ENCODE data around the gene SV2C. TPM values are rescaled to one million over a fixed set of nuclear protein-coding genes. Genes with fewer than 3 reads are reported as not detected.
"Not testable (repeated sequence)": the region's sequence is repeated elsewhere in the genome, so short reads cannot be mapped to it uniquely, and the experiment has no call there.

SV2C gene
- total and polyA plus RNA-seq, 7 donors: 0.31 to 0.71 (median 0.55) TPM; not detected in 2

GRCh38 chr5:76365561-76365960 is 282.4 kb downstream of the SV2C start:
- intact Hi-C loops (cut with DNase I): no loop called here
- Histone ChIP-seq H3K27me3 (no peaks in the 10 kb centered on the region), H3K27ac (no peak overlapping the region), H3K4me3 (no peak overlapping the region), H3K36me3 (no peaks in the 10 kb centered on the region), H3K4me1 (no peaks in the 10 kb centered on the region), H3K9me3 (no peaks in the 10 kb centered on the region)
- no peak for TF ChIP-seq POLR2A (IDR thresholded peaks at IDR 0.05)
- TF ChIP-seq, protein P1, sequence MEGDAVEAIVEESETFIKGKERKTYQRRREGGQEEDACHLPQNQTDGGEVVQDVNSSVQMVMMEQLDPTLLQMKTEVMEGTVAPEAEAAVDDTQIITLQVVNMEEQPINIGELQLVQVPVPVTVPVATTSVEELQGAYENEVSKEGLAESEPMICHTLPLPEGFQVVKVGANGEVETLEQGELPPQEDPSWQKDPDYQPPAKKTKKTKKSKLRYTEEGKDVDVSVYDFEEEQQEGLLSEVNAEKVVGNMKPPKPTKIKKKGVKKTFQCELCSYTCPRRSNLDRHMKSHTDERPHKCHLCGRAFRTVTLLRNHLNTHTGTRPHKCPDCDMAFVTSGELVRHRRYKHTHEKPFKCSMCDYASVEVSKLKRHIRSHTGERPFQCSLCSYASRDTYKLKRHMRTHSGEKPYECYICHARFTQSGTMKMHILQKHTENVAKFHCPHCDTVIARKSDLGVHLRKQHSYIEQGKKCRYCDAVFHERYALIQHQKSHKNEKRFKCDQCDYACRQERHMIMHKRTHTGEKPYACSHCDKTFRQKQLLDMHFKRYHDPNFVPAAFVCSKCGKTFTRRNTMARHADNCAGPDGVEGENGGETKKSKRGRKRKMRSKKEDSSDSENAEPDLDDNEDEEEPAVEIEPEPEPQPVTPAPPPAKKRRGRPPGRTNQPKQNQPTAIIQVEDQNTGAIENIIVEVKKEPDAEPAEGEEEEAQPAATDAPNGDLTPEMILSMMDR (IDR thresholded peaks at IDR 0.05): no peak
- TF ChIP-seq POLR2AphosphoS5 (IDR thresholded peaks at IDR 0.05): no peak
- TF ChIP-seq EP300 (IDR thresholded peaks at IDR 0.05): no peak
- no peak for DNase-seq

- 87 to 94% methylated on average over 2 of the region's 2 CpGs for WGBS, 2 donors
- Histone ChIP-seq H3K27me3 (no peaks in the 10 kb centered on the region), H3K9me3 (no peaks in the 10 kb centered on the region), H3K4me3 (no peak overlapping the region), H3K4me1 (no peaks in the 10 kb centered on the region), H3K36me3 (no peaks in the 10 kb centered on the region), H3K27ac (no peak overlapping the region)
- DNase-seq: no peak
- intact Hi-C loops (cut with DNase I): no loop called here
- TF ChIP-seq POLR2AphosphoS5 (IDR thresholded peaks at IDR 0.05) (no peak), EP300 (IDR thresholded peaks at IDR 0.05) (no peak), POLR2A (IDR thresholded peaks at IDR 0.05) (no peak)
- TF ChIP-seq, protein P1 (IDR thresholded peaks at IDR 0.05): no peak
These were observed 283.4 kb downstream of the SV2C start for GRCh38 chr5:76366596-76366995.

GRCh38 chr5:76367623-76368371 is 284.6 kb downstream of the SV2C start:
- WGBS, 2 donors: 94 to 97% methylated on average over 6 of the region's 6 CpGs
- Histone ChIP-seq H3K27ac (no peak overlapping the region), H3K27me3 (no peaks in the 10 kb centered on the region), H3K4me3 (no peak overlapping the region), H3K9me3 (no peaks in the 10 kb centered on the region), H3K36me3 (no peaks in the 10 kb centered on the region), H3K4me1 (no peaks in the 10 kb centered on the region)
- intact Hi-C loops (cut with DNase I): no loop called here
- DNase-seq: no peak
- TF ChIP-seq, protein P1 (IDR thresholded peaks at IDR 0.05): no peak
- no peak for TF ChIP-seq POLR2A (IDR thresholded peaks at IDR 0.05)
- TF ChIP-seq POLR2AphosphoS5 (IDR thresholded peaks at IDR 0.05): no peak
- no peak for TF ChIP-seq EP300 (IDR thresholded peaks at IDR 0.05)

- Histone ChIP-seq H3K27me3 (no peaks in the 10 kb centered on the region), H3K4me3 (no peak overlapping the region), H3K36me3 (no peaks in the 10 kb centered on the region), H3K4me1 (no peaks in the 10 kb centered on the region), H3K27ac (no peak overlapping the region), H3K9me3 (no peaks in the 10 kb centered on the region)
- TF ChIP-seq POLR2A (IDR thresholded peaks at IDR 0.05) (no peak), POLR2AphosphoS5 (IDR thresholded peaks at IDR 0.05) (no peak), EP300 (IDR thresholded peaks at IDR 0.05) (no peak)
- TF ChIP-seq, protein P1 (IDR thresholded peaks at IDR 0.05): no peak
- intact Hi-C loops (cut with DNase I): no loop called here
- WGBS, 2 donors: 22 to 46% methylated on average over 1 of the region's 1 CpG
- no peak for DNase-seq
These were observed 285.8 kb downstream of the SV2C start for GRCh38 chr5:76368941-76369340.

GRCh38 chr5:76369668-76370067 is 286.5 kb downstream of the SV2C start:
- DNase-seq; H3K4me1 ChIP-seq; H3K27me3 ChIP-seq; intact Hi-C loops (cut with DNase I); H3K27ac ChIP-seq; H3K36me3 ChIP-seq; H3K9me3 ChIP-seq; H3K4me3 ChIP-seq: not testable (repeated sequence)
- WGBS, 2 donors: 77 to 97% methylated on average over 7 to 8 of the region's 8 CpGs

Data from sigmoid colon (tissue), 7 donors.